Right lung (tissue), 10 donors: Measurements from ENCODE around the gene A1CF. TPM values are rescaled to one million over a fixed set of nuclear protein-coding genes. Genes with fewer than 3 reads are reported as not detected.
"Not testable (repeated sequence)": the region's sequence is repeated elsewhere in the genome, so short reads cannot be mapped to it uniquely, and the experiment has no call there.

Experiments used
- DNase-seq, 2 donors: peaks; one replicate each; pipeline ENCODE4 v3.0.0-alpha.2; 2013
- long read RNA-seq, 8 donors: transcript quantifications; one replicate each; lab custom pipeline, GENCODE V29; 2026
- polyA plus RNA-seq, 5 donors: library from polyadenylated mRNA; unstranded; fragments of 120-200 nt; gene quantifications; one replicate each; pipeline versions ENCODE4 v1.2.1 to v1.2.3, GENCODE V29; 2013; ENCODE audit warnings: inconsistent platforms in 1 of 5, low replicate concordance in 1 of 5; ENCODE audit not compliant: insufficient read length in 5 of 5, insufficient read depth in 1 of 5

Gene A1CF, protein sequence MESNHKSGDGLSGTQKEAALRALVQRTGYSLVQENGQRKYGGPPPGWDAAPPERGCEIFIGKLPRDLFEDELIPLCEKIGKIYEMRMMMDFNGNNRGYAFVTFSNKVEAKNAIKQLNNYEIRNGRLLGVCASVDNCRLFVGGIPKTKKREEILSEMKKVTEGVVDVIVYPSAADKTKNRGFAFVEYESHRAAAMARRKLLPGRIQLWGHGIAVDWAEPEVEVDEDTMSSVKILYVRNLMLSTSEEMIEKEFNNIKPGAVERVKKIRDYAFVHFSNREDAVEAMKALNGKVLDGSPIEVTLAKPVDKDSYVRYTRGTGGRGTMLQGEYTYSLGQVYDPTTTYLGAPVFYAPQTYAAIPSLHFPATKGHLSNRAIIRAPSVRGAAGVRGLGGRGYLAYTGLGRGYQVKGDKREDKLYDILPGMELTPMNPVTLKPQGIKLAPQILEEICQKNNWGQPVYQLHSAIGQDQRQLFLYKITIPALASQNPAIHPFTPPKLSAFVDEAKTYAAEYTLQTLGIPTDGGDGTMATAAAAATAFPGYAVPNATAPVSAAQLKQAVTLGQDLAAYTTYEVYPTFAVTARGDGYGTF
- polyA plus RNA-seq = under 1 TPM; 0.05 to 0.42 (median 0.16) TPM
- long read RNA-seq, donor 1 = 0 reads
- long read RNA-seq, donor 2 = 0 reads
- long read RNA-seq, donor 3 = 0 reads
- long read RNA-seq, donor 4 = 0 reads
- long read RNA-seq, donor 5 = 0 reads
- long read RNA-seq, donor 6 = 0 reads
- long read RNA-seq, donor 7 = 0 reads
- long read RNA-seq, donor 8 = 0 reads

DNA sequence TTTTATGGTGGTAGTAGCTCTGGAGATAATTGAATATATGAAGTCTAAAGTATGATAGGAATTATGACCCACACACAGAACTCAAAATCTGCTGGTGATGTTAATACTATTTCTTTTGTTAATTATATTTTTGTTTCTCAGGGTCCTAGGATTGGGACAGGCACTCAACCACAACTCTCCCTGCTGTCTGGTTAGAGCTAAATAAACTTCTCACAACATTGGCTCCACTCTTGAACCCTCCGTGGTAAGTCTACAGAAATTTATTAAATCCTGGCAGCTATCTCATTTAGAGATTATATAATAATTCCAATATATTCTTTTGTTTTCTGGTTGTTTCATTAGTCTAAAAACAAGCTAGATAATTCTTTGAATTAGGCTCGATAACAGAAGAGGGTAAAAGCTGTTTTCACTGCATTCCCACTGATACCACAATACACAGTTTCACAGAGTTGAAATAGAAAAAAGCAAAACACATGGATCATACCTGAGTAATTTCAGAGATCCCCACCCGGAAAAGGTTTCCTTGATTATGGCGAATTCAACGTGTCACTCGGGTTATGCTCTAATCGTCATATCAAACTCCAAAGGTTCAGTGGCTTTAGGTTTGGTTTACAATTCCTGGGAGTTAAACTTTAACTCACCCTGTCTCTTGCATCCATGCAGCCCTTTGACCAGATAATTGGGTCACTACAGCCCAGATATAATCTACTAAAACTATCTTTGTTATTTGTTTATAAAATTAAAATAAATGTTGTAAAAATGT is at the start of gene A1CF:
TSS of gene A1CF (minus strand) at position 531 of the 763 bp plus-strand sequence. CDS start 25,687 bp downstream, outside the sequence.
- DNase-seq = no peak

DNA sequence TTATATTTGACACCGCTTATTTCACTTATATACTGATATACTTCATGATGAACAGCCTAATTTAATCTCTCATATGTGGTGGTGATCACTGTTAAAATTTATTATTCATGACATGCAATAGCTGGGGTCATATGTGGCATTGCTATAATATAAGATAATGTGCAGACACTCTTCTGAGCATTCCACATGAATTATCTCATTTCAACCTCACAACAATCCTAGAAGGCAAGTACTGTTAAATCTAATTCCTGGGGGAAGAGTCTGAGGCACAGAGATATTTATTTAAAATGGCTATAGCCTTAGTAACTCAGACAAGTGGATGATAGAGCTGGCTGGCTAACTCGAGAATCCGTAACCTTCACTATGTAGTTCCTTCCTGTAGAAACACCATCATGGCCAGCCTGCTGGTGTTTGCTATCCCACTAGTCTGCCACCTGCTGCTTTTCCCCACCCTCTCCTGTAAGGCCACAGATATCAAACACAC is 46.6 kb upstream of the A1CF start:
- DNase-seq = no peak

DNA sequence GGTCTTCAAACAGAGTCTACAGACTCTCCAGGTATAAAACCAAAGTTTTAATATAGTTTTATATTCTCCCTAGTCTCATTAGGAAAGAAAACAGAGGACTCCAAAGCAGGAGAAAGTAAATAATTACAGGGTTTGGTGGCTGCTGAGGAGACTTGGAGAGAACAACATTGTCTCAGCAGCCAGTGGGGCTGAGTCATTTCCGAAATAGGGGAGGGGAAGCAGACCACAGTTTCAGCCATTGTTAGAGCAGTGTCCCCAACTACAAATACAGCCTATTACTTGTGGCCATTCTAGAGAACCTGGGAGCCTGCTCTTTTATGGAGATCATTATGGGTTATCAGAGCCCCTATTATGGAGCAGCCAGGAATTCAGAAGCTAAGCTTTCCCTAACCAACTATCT is 44.2 kb upstream of the A1CF start:
- DNase-seq = no peak

DNA sequence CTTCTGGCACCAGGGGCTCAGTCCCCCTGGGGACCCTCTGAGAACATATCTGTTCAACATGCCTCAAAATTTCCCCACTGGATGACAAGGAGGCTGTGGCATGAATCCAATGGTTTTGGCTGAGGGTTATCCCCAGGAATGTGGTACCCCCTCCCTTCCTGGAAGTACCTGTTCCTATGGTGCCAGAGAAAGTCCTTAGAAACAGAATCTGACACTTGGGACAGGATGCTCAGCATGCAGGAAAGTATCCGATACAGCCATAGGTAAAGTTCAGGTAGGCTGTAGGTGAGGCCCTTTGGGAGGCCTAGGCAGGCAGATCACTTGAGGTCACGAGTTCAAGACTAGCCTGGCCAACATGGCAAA is 42.7 kb upstream of the A1CF start:
- no peak for DNase-seq

DNA sequence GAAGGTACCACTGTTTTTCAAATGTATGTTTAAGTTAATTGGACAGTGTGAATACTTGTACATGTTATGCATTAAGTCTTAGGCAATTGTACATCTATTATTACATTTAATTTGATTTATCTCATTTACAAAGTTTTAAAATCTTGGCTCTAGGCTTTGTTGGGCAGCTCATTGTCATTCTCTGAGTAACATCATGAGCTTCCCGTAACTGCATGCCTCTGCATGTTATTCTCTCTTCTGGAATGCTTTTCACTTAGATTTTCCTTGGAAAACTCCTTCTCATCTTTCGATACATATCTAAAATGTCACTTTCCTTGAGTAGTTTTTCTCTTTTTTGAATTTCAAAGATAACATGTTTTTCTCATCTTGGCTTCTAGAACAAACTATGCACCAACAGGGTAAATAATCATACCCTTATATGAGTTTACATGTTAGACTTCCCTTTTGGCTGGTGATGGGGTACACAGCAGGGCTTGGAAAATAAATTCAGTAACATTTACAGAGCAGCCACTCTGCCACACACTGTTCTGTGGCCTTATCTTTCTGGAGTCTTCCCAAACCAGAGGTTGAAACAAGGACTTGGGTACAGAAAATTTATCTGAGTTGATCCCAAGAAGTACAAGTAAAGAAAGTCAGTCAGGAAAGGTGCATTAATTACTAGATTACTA is 42.2 kb upstream of the A1CF start:
- DNase-seq = no peak

DNA sequence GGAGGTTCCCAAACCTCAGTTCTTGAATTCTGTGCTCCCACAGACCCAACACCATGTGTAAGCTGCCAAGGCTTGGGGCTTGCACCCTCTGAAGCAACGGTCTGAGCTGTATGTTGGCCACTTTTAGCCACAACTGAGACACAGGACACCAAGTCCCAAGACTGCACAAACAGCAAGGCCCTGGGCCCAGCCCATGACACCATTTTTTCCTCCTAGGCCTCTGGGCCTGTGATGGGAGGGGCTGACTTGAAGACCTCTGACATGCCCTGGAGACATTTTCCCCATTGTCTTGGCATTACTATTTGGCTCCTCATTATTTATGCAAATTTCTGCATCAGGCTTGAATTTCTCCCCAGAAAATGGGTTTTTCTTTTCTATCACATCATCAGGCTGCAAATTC is 38.0 kb upstream of the A1CF start:
- DNase-seq = not testable (repeated sequence)

DNA sequence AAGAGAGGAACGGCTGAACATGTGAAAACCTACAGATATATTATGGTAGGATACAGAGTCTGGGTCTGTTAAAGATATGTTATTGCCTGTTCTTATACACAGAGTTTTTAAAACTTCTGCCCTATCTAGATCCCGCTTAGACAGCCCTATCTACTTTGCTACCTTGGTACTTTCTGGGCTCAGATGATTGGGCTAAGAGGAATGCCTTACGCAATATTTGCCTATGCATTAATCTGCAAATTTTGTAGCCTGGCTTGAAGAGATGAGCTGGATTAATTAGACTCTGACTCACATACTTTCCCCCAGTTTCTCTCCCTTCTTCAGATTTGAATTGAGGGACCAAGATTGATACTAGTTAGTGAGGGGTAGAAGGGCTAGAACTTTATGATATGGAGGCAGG is 33.6 kb upstream of the A1CF start:
- DNase-seq = no peak

DNA sequence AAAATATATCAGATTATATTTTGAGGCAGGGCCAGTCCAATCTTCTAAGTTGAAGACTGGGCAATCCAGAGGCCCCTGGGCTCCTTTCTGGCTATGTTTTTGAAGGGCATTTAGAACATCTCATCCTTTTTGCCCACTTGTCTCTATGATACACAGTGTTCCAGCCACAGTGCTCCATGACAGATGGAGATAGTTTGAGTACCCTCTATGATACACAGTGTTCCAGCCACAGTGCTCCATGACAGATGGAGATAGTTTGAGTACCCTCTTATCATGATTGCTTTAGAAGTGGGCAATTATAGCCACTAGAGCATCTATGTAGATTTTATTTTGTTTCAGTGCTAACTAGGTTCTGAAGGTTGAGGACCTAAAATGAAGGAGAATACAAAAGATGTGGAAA is 33.1 kb upstream of the A1CF start:
- DNase-seq = no peak

DNA sequence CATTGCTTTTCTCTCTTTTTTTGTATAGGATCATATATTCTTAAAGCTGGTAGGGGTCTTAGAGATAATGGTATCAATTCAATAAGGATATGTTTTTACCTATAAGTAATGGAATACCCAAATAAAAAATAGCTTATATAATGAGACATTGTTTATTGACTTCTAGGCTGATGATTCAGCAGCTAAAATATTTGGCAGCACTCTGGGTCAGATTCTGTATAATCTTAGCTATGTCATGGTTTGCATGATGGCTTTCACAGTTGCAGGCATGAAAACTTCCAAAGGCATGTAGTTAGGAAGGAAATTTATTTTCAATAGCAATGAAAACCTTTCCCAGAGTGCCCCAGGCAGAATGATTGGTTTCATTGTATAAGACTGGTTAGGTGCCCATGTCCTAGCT is 32.1 kb upstream of the A1CF start:
- DNase-seq = no peak

DNA sequence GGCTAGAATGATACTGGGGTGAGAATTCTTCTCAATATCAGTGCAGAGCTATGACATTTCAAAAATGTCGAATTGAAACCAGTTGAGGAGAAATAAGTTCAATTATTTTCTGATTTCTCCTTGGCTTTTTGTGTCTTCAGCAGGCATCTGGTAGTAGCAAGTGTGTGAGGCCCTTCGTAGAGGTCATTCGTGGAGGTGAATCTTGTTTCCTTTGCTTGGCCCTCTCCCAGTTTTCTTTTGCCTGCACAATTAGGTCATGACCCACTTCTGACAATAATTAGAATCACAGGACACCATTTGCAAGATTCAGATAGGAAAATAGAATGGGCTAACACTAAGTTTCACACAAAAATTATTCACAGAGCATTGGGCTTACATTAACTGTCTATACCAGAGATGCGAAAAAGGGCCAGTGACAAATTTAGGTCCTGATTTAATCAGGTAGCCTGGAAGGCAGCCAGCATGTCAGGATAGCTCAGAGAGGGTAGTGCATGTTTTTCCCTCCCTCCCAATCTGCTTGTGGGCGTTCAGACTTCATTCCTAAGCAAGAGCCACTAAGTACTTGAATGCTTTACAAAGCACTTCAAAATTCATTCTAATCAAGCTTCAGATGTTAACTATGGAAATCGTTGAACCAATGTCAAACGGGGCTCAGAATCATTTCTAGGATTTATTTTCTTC is 24.0 kb upstream of the A1CF start:
- DNase-seq = peak in 1 of 2 donors; percentile 5

DNA sequence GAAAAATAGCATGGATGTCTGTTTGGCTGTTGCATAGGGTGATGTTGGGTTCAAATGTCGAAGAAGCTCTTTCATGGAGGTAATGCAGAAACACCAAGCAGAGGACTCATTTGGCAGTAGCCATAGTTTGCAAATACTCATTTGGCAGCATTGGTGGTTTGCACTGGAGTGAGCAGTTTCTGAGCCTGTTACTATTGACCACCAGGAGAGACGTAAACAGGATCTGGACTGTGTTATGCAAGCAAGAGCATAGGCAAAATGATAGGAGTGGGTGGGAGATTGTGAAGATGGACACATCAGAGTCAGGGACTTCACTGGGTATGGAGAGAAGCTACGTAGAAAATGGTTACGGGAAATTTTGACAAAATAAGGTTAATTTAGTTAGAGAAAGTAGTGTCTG is 22.9 kb upstream of the A1CF start:
- no peak for DNase-seq

DNA sequence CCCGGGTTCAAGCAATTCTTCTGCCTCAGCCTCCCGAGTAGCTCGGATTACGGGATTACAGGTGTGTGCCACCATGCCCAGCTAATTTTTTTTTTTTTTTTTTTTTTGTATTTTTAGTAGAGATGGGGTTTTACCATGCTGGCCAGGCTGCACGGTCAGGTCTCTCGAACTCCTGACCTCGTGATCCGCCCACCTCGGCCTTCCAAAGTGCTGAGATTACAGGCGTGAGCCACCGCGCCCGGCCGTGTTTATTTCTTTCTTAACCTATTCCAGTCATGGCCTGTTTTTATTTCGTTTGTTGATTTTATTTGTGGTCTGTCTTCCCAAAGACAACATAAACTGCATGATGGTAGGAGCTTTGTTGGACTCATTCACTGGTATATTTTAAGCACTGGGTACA is 20.4 kb upstream of the A1CF start:
- DNase-seq = not testable (repeated sequence)

DNA sequence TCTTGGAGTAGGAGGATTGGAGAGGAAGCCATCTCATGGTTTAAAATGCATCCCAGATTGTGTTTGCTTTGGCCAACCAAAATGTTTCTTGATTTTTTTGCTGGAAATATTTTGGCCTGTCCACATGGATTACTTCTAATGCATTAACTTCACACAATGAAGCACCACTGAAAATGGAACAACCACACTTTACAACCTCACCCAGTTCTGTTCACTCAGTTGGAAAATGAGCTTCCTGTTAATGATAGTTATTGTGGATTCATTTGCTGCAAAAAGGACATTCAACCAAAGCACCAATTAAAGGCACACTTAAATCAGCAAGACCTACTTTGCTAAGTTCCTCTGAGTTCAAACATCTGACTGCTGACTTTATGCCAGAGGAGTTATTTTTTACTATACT is 11.3 kb upstream of the A1CF start:
- no peak for DNase-seq

DNA sequence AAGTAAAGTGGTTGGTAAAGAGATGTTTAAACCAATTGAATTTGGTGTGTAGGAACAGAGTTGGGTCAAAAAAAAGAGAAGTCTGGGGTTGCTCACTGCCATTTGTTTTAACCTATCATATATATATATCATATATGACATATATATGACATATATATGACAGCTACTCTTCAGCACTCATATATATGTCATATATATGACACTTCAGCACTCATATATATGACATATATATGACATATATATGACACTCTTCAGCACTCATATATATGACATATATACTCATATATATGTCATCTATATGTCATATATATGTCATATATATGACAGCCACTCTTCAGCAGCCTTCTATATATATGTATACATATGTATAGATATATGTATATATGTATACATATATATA is 8.9 kb upstream of the A1CF start:
- DNase-seq = no peak

DNA sequence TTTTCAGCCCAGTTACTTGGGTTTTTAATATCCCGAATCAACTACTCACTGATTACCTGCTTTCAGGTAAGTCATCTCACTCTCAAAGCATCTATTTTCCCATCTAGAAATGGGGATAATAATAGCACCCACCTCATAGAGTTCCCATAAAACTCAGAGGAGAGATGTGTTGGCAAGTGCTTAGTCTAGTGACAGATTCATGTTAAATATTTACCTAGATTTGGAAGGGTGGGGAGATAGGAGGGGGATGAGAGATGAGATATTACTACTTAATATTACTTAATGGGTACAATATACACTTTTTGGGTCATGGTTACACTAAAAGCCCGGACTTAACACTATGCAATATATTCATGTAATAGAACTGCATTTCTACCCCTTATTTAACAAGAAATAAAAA is 7.0 kb upstream of the A1CF start:
- DNase-seq = no peak

DNA sequence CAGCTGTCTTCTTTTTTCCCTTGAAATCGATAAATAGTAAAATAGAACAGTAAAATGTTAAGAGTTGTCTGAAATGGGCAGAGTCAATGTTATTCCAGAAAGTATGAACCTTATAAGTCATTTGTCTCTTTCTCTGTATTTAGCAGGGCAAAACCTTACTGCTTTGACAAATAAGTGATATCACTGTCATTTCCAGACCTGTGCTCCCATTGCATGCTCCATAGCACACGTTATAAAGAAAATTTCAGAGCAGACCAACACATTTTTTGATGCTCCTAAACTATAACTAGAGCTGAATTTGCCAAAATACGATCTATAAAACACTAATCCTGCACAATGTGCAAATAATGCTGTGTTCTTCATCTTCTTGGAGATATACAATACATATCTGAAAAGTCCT is 1.1 kb downstream of the A1CF start:
- DNase-seq = no peak

DNA sequence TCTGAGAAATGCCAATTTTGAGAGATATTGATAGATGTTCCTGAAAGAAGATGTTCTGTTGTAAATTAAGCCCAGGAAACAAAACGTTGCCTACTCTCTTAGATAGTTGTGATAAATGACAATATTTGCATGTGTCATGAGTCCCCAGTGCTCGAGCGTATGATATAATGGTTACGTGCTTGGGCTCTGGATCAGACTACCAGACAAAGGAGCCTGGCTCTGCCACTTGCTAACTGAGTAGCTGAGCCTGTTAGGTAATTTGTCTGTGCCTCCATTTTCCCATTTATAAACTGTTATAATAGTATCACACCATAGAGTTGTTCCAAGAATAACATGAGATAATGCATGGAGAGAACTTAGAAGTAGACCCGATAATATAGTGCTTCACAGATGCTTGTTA is 1.8 kb downstream of the A1CF start:
- DNase-seq = no peak

DNA sequence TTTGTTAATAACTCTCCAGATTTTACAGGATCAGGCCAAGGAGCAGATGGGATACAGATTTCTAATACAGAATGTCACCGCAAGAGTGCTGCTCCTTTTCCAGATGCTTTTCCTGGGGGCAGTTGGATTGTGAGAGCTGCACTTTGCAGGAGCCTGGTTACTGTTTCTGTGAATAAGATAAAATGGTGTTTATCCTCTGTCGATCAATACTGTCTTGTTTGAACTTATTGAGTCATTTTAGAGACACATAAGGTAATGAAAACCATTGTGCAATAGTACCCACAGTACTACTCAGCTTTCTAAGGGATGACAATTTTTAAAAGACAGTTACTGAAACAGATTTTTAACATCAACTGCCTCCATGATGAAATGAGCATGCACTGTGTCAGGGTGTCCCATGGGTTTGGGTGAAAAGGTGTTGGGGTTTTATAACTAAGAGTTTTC is 2.9 kb downstream of the A1CF start:
- DNase-seq = no peak

DNA sequence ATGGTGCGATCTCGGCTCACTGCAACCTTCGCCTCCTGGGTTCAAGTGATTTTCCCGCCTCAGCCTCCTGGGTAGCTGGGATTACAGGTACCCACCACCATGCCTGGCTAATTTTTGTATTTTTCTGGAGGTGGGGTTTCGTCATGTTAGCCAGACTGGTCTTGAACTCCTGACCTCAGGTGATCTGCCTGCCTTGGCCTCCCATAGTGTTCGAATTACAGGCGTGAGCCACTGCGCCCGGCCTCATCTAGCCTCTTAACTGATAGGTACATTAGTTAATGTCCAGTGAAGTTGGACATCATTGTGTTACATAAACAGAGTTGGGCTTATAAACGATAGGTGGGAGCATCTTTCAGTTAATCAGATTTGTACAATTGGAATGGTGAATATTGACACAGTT is 4.4 kb downstream of the A1CF start:
- DNase-seq = not testable (repeated sequence)

DNA sequence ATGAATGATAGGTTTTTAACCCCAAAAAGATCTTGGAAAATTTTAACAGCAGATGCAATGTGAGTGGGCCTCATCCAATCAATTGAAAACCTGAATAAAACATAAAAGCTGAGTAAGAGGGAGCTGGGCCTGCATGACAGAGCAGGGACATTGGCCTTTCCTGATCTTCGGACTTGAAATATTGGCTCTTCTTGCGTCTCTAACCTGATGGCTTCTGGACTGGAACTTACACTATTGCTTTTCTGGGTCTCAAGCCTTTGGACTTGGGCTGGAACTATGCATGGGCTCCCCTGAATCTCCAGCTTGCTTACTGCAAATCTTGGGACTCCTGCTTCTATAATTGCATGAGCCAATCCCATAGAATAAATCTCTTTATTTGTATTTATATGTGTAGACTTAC is 9.0 kb downstream of the A1CF start:
- DNase-seq = no peak

DNA sequence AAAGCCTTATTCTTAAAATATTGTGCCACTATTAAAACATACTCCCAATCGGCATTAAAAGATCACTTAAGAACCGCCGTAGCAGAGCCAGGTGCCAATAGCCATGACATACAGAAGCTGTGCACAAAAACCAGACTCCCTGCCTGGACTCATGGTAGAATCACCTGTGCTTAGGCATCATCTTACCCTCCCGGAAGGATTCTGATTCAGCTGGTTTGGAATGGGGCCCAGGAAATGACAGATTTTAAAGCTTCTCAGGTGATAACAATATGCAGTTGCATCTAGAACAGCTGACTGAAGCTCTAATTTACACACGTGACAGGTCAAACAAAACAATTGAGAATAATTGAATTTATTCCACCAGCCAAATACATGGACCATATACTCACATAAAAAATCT is 10.7 kb downstream of the A1CF start:
- DNase-seq = no peak
